GM12878 (cell line): ENCODE measurements around the gene GAS2L2.

Experiments
- CBX3 ChIP-seq: fragments of 200-600 bp; sonication (generic); IDR thresholded peaks from 2 replicates; pipeline ENCODE4 v1.6.1; 2016; ENCODE audit warnings: low read depth, borderline replicate concordance
- CTCF ChIP-seq, 3 experiments: IDR thresholded peaks in 2 of 3; conservative IDR thresholded peaks in 1 of 3; 2 replicates each; pipeline ENCODE4 v1.5.1; 2011; ENCODE audit warnings: low read depth in 3 of 3, low read length in 3 of 3, mild to moderate bottlenecking in 3 of 3, control low read depth in 2 of 3, moderate library complexity in 2 of 3, inconsistent platforms in 1 of 3, mixed read lengths in 1 of 3; ENCODE audit not compliant: control insufficient read depth in 2 of 3, insufficient read depth in 1 of 3; ENCODE audit errors: extremely low read depth in 1 of 3
- GABPA ChIP-seq: IDR thresholded peaks from 2 replicates; pipeline ENCODE4 v1.6.1; 2014; ENCODE audit warnings: antibody characterized with exemption, low read depth, mild to moderate bottlenecking, inconsistent platforms
- LARP7 ChIP-seq: fragments of 450-650 bp; IDR thresholded peaks from 2 replicates; pipeline ENCODE4 v1.6.1; 2017; ENCODE audit warnings: mild to moderate bottlenecking
- MTA3 ChIP-seq: IDR thresholded peaks from 2 replicates; pipeline ENCODE4 v1.6.1; 2012; ENCODE audit warnings: low read length, inconsistent platforms, borderline replicate concordance
- NKRF ChIP-seq: fragments of 450-650 bp; conservative IDR thresholded peaks from 2 replicates; pipeline ENCODE4 v1.6.1; 2017; ENCODE audit warnings: mild to moderate bottlenecking, moderate library complexity
- POU2F2 ChIP-seq: IDR thresholded peaks from 3 replicates; pipeline ENCODE4 v1.6.1; 2011; ENCODE audit warnings: low read depth, mild to moderate bottlenecking, low read length, borderline replicate concordance
- RAD21 ChIP-seq: IDR thresholded peaks from 2 replicates; pipeline ENCODE4 v1.6.1; 2011; ENCODE audit warnings: mild to moderate bottlenecking, low read depth, low read length, moderate library complexity; ENCODE audit not compliant: insufficient read depth
- ZBTB33 ChIP-seq: fragments of 450-650 bp; IDR thresholded peaks from 2 replicates; pipeline ENCODE4 v1.6.1; 2017; ENCODE audit warnings: mild to moderate bottlenecking
- ZSCAN29 ChIP-seq: fragments of 450-650 bp; IDR thresholded peaks from 2 replicates; pipeline ENCODE4 v1.6.1; 2017; ENCODE audit warnings: mild to moderate bottlenecking, moderate library complexity
- ZZZ3 ChIP-seq: IDR thresholded peaks from 2 replicates; pipeline ENCODE4 v1.6.1; 2011; ENCODE audit warnings: low read depth; ENCODE audit not compliant: control insufficient read depth, insufficient read length

- TF ChIP-seq CBX3 (no peak), NKRF (no peak), LARP7 (no peak), GABPA (no peak), RAD21 (no peak), MTA3 (no peak), POU2F2 (no peak), ZZZ3 (no peak), CTCF (IDR thresholded peaks at IDR 0.05 in 2 of 3, conservative IDR thresholded peaks at IDR 0.05 in 1 of 3; ENCODE audit: control insufficient read depth in 2 of 3, extremely low read depth in 1 of 3, insufficient read depth in 1 of 3, low read depth in 3 of 3, low read length in 3 of 3) (no peak), ZSCAN29 (no peak), ZBTB33 (no peak)
These were observed 54.2 kb downstream of the GAS2L2 start for GRCh38 chr17:35698800-35699199.
